MM.1S (cell line): ENCODE data around the gene CHCHD10.

ENCODE experiments used
- DNase-seq: peaks from one replicate; pipeline ENCODE4 v3.0.0-alpha.2; 2015
- H2AFZ ChIP-seq: fragments of 300-600 bp; sonication (generic); 2 replicates; pipeline ENCODE4 v1.6.0; 2016; ENCODE audit warnings: antibody characterized with exemption, low read length
- H3F3A ChIP-seq: fragments of 300-600 bp; sonication (generic); 2 replicates; pipeline ENCODE4 v1.6.1; 2016; ENCODE audit warnings: mild to moderate bottlenecking, antibody characterized with exemption, low read length, moderate library complexity, mixed read lengths; ENCODE audit not compliant: insufficient read depth
- H3K27ac ChIP-seq: fragments of 300-600 bp; sonication (generic); 2 replicates; pipeline ENCODE4 v1.5.1; 2016; ENCODE audit warnings: mild to moderate bottlenecking, low read length
- H3K27me3 ChIP-seq: fragments of 300-600 bp; sonication (generic); replicated peaks from 2 replicates; pipeline ENCODE4 v1.6.0; 2016; ENCODE audit warnings: low read length; ENCODE audit not compliant: insufficient read depth
- H3K36me3 ChIP-seq: fragments of 300-600 bp; sonication (generic); replicated peaks from 2 replicates; pipeline ENCODE4 v1.6.1; 2016; ENCODE audit warnings: mild to moderate bottlenecking, low read length, mixed read lengths; ENCODE audit not compliant: insufficient read depth
- H3K4me1 ChIP-seq: fragments of 300-600 bp; sonication (generic); 2 replicates; pipeline ENCODE4 v1.6.1; 2016; ENCODE audit warnings: low read length, mixed read lengths
- H3K4me2 ChIP-seq: fragments of 300-600 bp; sonication (generic); 2 replicates; pipeline ENCODE4 v1.6.0; 2016; ENCODE audit warnings: low read depth, low read length
- H3K4me3 ChIP-seq: fragments of 300-600 bp; sonication (generic); 2 replicates; pipeline ENCODE4 v1.5.1; 2016; ENCODE audit warnings: low read length, mixed read lengths
- H3K79me2 ChIP-seq: fragments of 300-600 bp; sonication (generic); 2 replicates; pipeline ENCODE4 v1.6.1; 2016; ENCODE audit warnings: mixed run types, low read length, mixed read lengths
- H3K9ac ChIP-seq: fragments of 300-600 bp; sonication (generic); 2 replicates; pipeline ENCODE4 v1.6.1; 2016; ENCODE audit warnings: low read length, mixed read lengths
- H3K9me2 ChIP-seq: fragments of 300-600 bp; sonication (generic); replicated peaks from 2 replicates; pipeline ENCODE4 v1.6.1; 2016; ENCODE audit warnings: mild to moderate bottlenecking, low read length, mixed read lengths; ENCODE audit not compliant: insufficient read depth
- H3K9me3 ChIP-seq: fragments of 300-600 bp; sonication (generic); replicated peaks from 2 replicates; pipeline ENCODE4 v1.6.1; 2016; ENCODE audit warnings: mild to moderate bottlenecking, low read length, mixed read lengths; ENCODE audit not compliant: insufficient read depth
- H4K20me1 ChIP-seq: fragments of 300-600 bp; sonication (generic); 2 replicates; pipeline ENCODE4 v1.6.1; 2016; ENCODE audit warnings: mild to moderate bottlenecking, low read length, moderate library complexity, mixed read lengths; ENCODE audit not compliant: insufficient read depth
- EZH2 ChIP-seq: fragments of 300-600 bp; sonication (generic); optimal IDR thresholded peaks from 2 replicates; pipeline ENCODE3; 2017; ENCODE audit warnings: low read depth, mild to moderate bottlenecking, antibody characterized with exemption, low read length, mixed read lengths
- EZH2phosphoT487 ChIP-seq: fragments of 300-600 bp; sonication (generic); IDR thresholded peaks from 2 replicates; pipeline ENCODE4 v1.6.1; 2018; ENCODE audit warnings: antibody characterized with exemption, low read length
- TF ChIP-seq, protein P1 (sequence below): fragments of 300-600 bp; sonication (generic); IDR thresholded peaks from 2 replicates; pipeline ENCODE4 v1.5.1; 2016; ENCODE audit warnings: antibody characterized with exemption, low read length, mixed read lengths

The CHCHD10 gene

GRCh38 chr22:23793326-23793725, 25.6 kb upstream of the CHCHD10 start:
- H3K4me1 ChIP-seq = 0 out of 2 replicates have a peak, but pooled peaks cover 3% of the 10 kb centered on the region
- H3F3A ChIP-seq = no peaks in the 10 kb centered on the region
- no peak for DNase-seq
- H3K4me3 ChIP-seq = no peak overlapping the region
- H3K27me3 ChIP-seq = no peaks in the 10 kb centered on the region
- peaks cover 14% of the 10 kb centered on the region; the same call in 1 of the 2 replicates for H3K36me3 ChIP-seq
- no peak overlapping the region for H3K9ac ChIP-seq
- peaks cover 54% of the 10 kb centered on the region for H3K79me2 ChIP-seq
- H4K20me1 ChIP-seq = no peaks in the 10 kb centered on the region
- TF ChIP-seq, protein P1, sequence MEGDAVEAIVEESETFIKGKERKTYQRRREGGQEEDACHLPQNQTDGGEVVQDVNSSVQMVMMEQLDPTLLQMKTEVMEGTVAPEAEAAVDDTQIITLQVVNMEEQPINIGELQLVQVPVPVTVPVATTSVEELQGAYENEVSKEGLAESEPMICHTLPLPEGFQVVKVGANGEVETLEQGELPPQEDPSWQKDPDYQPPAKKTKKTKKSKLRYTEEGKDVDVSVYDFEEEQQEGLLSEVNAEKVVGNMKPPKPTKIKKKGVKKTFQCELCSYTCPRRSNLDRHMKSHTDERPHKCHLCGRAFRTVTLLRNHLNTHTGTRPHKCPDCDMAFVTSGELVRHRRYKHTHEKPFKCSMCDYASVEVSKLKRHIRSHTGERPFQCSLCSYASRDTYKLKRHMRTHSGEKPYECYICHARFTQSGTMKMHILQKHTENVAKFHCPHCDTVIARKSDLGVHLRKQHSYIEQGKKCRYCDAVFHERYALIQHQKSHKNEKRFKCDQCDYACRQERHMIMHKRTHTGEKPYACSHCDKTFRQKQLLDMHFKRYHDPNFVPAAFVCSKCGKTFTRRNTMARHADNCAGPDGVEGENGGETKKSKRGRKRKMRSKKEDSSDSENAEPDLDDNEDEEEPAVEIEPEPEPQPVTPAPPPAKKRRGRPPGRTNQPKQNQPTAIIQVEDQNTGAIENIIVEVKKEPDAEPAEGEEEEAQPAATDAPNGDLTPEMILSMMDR = no peak
- no peak for TF ChIP-seq EZH2
- TF ChIP-seq EZH2phosphoT487 = no peak
- no peaks in the 10 kb centered on the region for H3K9me2 ChIP-seq
- no peak overlapping the region for H3K4me2 ChIP-seq
- H2AFZ ChIP-seq = no peak overlapping the region
- no peaks in the 10 kb centered on the region for H3K9me3 ChIP-seq
- no peak overlapping the region for H3K27ac ChIP-seq

DNA sequence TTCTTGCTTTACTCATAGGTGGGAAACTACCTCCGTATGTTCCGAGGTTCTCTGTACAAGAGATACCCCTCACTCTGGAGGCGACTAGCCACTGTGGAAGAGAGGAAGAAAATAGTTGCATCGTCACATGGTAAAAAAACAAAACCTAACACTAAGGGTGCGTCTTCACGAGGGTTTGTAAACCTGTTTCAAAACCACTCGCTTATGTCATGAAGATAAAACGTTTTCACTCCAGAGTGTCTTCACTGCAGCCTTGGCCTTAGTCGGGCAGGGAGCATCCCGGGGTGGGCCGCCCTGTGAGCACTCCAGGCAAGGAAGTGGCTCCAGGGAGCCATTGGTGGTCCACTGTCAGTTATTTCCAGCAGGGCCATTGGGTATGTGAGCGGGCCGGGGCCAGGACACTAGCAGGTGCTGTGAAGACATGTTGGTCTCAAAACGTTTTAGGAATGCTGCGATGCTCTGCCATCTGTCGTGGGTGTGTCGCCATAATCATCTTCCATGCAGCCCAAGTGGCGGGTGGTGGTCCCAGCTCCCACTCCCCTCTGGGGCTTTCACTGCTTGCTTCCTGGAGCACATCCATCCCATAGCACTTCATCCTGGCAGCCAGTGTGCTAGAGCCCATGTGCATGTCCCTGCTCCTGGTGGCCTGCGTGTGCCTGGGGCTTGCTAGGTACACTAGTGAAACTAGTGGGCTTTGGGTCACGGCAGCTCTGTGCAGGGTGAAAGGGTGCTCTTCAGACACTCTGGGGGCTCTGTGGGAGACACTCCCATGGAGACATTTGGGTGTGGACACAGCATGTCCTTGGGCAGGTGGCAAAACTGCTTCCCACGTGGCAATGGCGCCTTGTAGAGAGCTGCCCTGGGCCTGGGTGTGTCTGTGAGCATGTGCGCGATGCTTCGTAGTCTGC, 24.2 kb upstream of the CHCHD10 start:
- TF ChIP-seq EZH2phosphoT487 (no peak), EZH2 (no peak)
- TF ChIP-seq, protein P1 = no peak
- Histone ChIP-seq H3K27ac (no peak overlapping the region), H3K4me3 (no peak overlapping the region), H3F3A (peaks cover 2% of the 10 kb centered on the region; the same call in 1 of the 2 replicates), H3K36me3 (peaks cover 14% of the 10 kb centered on the region; the same call in 1 of the 2 replicates), H3K27me3 (no peaks in the 10 kb centered on the region), H3K79me2 (peaks cover 65% of the 10 kb centered on the region), H4K20me1 (no peaks in the 10 kb centered on the region), H3K4me1 (0 out of 2 replicates have a peak, but pooled peaks cover 9% of the 10 kb centered on the region), H3K4me2 (no peak overlapping the region), H3K9ac (no peak overlapping the region), H3K9me2 (no peaks in the 10 kb centered on the region), H3K9me3 (no peaks in the 10 kb centered on the region), H2AFZ (no peak overlapping the region)
- no peak for DNase-seq

DNA sequence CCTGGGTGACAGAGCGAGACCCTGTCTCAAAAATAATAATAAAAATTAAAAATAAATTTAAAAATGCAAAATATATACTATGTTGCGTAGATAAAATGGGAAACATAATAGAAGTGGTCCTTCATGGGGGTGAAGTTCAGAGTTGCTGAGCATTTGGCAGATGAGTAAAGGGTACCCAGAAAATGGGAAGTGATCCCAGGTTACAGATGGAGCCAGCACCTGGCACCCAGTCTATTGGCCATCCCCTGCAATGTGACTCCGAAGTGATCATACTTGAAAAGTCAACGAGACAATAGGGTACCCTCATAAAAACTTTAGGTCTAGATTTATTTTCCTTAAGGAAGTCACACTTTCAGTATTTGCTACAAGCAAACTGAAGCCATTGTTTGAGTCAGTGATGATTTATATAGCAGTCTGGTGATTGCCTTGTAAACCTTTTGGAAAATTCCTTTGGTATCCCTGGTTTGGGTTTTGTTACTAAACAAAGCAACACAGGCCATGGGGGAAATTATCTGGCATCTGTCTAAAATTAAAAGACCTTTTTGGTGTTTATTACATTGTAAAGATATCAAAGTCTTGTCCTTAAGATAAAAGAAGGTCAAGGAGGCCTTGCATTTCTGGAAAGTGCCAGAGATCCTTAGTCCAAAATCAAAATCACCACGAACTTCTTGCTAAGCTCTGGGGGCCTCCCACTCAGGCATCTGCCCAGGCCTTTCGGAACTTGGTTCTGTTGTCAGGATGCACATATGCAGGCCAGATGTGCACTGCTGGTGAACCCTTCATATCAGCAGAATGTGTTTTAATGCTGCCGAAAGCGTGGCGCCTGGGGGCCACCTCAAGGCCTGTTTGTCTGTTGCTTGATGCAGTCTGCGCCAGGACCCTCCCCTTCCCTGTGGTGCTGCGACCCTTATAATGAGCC, 23.3 kb upstream of the CHCHD10 start:
- H3K27ac ChIP-seq = no peak overlapping the region
- H3K4me3 ChIP-seq = no peak overlapping the region
- H3K9me3 ChIP-seq = no peaks in the 10 kb centered on the region
- H3K9me2 ChIP-seq = no peaks in the 10 kb centered on the region
- H2AFZ ChIP-seq = no peak overlapping the region
- TF ChIP-seq EZH2 = no peak
- no peak for TF ChIP-seq EZH2phosphoT487
- TF ChIP-seq, protein P1 = no peak
- H3K4me1 ChIP-seq = peaks cover 13% of the 10 kb centered on the region; the same call in 1 of the 2 replicates
- peaks cover 64% of the 10 kb centered on the region for H3K79me2 ChIP-seq
- no peak overlapping the region for H3K4me2 ChIP-seq
- no peak for DNase-seq
- no peak overlapping the region for H3K9ac ChIP-seq
- H4K20me1 ChIP-seq = no peaks in the 10 kb centered on the region
- H3K27me3 ChIP-seq = no peaks in the 10 kb centered on the region
- peaks cover 10% of the 10 kb centered on the region; the same call in 1 of the 2 replicates for H3F3A ChIP-seq
- H3K36me3 ChIP-seq = peaks cover 11% of the 10 kb centered on the region; the same call in 1 of the 2 replicates
